ENCODE results near the gene HMGB4. TPM values are rescaled to one million over a fixed set of nuclear protein-coding genes. Genes with fewer than 3 reads are reported as not detected.

The HMGB4 gene
- total and polyA plus RNA-seq, 2 experiments from 2014 or later = not detected

GRCh38 chr1:33819913-33820311 lies 44.0 kb upstream of the HMGB4 start:
- Histone ChIP-seq H3K27ac (no peak overlapping the region), H3K27me3 (no peaks in the 10 kb centered on the region), H3K9me3 (ENCODE audit: low read depth) (no peaks in the 10 kb centered on the region), H3K36me3 (no peaks in the 10 kb centered on the region), H3K4me1 (ENCODE audit: low read depth) (no peaks in the 10 kb centered on the region), H3K4me3 (no peak overlapping the region)
- no peak for DNase-seq (ENCODE audit: low read depth in 1 of 2, low spot score in 1 of 2)
- TF ChIP-seq CTCF (IDR thresholded peaks at IDR 0.05; ENCODE audit: low read depth, low read length) = no peak

GRCh38 chr1:33820804-33821203 lies 43.1 kb upstream of the HMGB4 start:
- no peak overlapping the region for H3K4me3 ChIP-seq
- no peak overlapping the region for H3K27ac ChIP-seq
- TF ChIP-seq CTCF (IDR thresholded peaks at IDR 0.05; ENCODE audit: low read depth, low read length) = no peak
- H3K27me3 ChIP-seq = no peaks in the 10 kb centered on the region
- H3K9me3 ChIP-seq (ENCODE audit: low read depth) = no peaks in the 10 kb centered on the region
- H3K36me3 ChIP-seq = no peaks in the 10 kb centered on the region
- no peaks in the 10 kb centered on the region for H3K4me1 ChIP-seq (ENCODE audit: low read depth)
- DNase-seq (ENCODE audit: low read depth in 1 of 2, low spot score in 1 of 2) = no peak

- TF ChIP-seq CTCF (IDR thresholded peaks at IDR 0.05; ENCODE audit: low read depth, low read length) = no peak
- H3K4me3 ChIP-seq = no peak overlapping the region
- no peaks in the 10 kb centered on the region for H3K4me1 ChIP-seq (ENCODE audit: low read depth)
- H3K36me3 ChIP-seq = no peaks in the 10 kb centered on the region
- no peaks in the 10 kb centered on the region for H3K27me3 ChIP-seq
- H3K9me3 ChIP-seq (ENCODE audit: low read depth) = no peaks in the 10 kb centered on the region
- H3K27ac ChIP-seq = no peak overlapping the region
- no peak for DNase-seq (ENCODE audit: low read depth in 1 of 2, low spot score in 1 of 2)
Observed at GRCh38 chr1:33821291-33821690, 42.6 kb upstream of the HMGB4 start.

GRCh38 chr1:33822396-33822795 lies 41.5 kb upstream of the HMGB4 start:
- no peaks in the 10 kb centered on the region for H3K27me3 ChIP-seq
- DNase-seq (ENCODE audit: low read depth in 1 of 2, low spot score in 1 of 2) = no peak
- no peaks in the 10 kb centered on the region for H3K9me3 ChIP-seq (ENCODE audit: low read depth)
- H3K27ac ChIP-seq = no peak overlapping the region
- H3K4me1 ChIP-seq (ENCODE audit: low read depth) = no peaks in the 10 kb centered on the region
- no peak for TF ChIP-seq CTCF (IDR thresholded peaks at IDR 0.05; ENCODE audit: low read depth, low read length)
- no peaks in the 10 kb centered on the region for H3K36me3 ChIP-seq
- no peak overlapping the region for H3K4me3 ChIP-seq

GRCh38 chr1:33823401-33823800 lies 40.5 kb upstream of the HMGB4 start:
- H3K27me3 ChIP-seq = no peaks in the 10 kb centered on the region
- H3K9me3 ChIP-seq (ENCODE audit: low read depth) = no peaks in the 10 kb centered on the region
- no peaks in the 10 kb centered on the region for H3K4me1 ChIP-seq (ENCODE audit: low read depth)
- H3K4me3 ChIP-seq = no peak overlapping the region
- no peak for TF ChIP-seq CTCF (IDR thresholded peaks at IDR 0.05; ENCODE audit: low read depth, low read length)
- H3K27ac ChIP-seq = no peak overlapping the region
- no peaks in the 10 kb centered on the region for H3K36me3 ChIP-seq
- no peak for DNase-seq (ENCODE audit: low read depth in 1 of 2, low spot score in 1 of 2)

GRCh38 chr1:33823830-33824229 lies 40.0 kb upstream of the HMGB4 start:
- TF ChIP-seq CTCF (IDR thresholded peaks at IDR 0.05; ENCODE audit: low read depth, low read length) = no peak
- Histone ChIP-seq H3K27ac (no peak overlapping the region), H3K27me3 (no peaks in the 10 kb centered on the region), H3K4me1 (ENCODE audit: low read depth) (no peaks in the 10 kb centered on the region), H3K9me3 (ENCODE audit: low read depth) (no peaks in the 10 kb centered on the region), H3K36me3 (no peaks in the 10 kb centered on the region), H3K4me3 (no peak overlapping the region)
- DNase-seq (ENCODE audit: low read depth in 1 of 2, low spot score in 1 of 2) = no peak

Data from cardiac muscle cell (in vitro differentiated cells and primary cell).